Measurements from ENCODE around the gene CDCP2.

The CDCP2 gene

DNA sequence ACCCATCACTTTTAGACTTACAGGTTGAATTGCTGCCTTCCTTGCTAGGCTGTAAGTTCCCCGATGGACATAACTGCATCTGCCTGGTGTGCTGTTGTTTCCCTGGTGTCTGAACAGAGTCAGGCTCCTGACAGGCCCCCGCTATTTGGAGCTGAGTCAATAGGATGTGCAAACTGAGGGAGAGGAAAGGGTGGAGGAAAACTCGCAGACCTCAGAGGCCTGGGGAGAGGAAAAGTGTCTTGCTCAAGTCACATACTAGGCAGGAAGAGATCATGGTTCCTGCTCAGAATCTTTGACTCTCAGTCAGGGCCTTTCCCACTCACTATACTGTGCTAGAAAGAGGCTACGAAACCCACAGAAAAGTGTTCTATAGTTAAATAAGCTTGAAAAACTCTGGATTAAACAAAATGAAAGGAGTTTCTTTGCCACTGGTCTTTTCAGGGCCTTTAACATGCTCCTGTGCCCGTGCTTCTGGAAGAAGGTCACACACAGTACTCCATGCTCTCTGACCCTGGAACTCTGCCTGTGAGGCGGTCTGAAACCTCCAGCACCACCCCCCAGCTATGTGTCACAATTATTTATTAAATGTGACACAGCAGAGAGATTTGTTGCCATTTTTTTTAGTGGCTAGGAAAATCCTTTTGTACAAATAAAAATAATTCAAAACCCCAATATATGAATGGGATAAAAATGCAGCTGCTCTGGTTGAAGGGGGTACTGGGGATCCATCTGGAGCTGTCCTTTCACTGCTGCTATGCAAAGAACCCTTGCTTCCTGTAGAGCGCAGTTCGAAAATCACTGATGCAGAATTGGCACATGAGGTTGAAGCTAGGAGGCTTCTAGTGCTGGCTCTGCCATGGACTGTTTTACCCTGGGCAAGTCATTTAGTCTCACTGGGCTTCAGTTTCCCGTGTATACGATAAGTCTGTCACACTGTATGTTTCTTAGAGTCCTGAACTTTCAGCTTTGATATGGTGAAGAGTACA lies 20.1 kb upstream of the CDCP2 start:
- no peaks in the 10 kb centered on the region for H3K36me3 ChIP-seq
- no peak overlapping the region for H3K27ac ChIP-seq
- H3K4me3 ChIP-seq (ENCODE audit: low read depth in 1 of 2, low read length in 1 of 2), result no peak overlapping the region
- H3K9me3 ChIP-seq, result no peaks in the 10 kb centered on the region
- H3K4me1 ChIP-seq (ENCODE audit: control insufficient read depth in 1 of 2, insufficient read depth in 1 of 2, low read depth in 1 of 2, low read length in 1 of 2), result no peaks in the 10 kb centered on the region
- TF ChIP-seq, protein P1, sequence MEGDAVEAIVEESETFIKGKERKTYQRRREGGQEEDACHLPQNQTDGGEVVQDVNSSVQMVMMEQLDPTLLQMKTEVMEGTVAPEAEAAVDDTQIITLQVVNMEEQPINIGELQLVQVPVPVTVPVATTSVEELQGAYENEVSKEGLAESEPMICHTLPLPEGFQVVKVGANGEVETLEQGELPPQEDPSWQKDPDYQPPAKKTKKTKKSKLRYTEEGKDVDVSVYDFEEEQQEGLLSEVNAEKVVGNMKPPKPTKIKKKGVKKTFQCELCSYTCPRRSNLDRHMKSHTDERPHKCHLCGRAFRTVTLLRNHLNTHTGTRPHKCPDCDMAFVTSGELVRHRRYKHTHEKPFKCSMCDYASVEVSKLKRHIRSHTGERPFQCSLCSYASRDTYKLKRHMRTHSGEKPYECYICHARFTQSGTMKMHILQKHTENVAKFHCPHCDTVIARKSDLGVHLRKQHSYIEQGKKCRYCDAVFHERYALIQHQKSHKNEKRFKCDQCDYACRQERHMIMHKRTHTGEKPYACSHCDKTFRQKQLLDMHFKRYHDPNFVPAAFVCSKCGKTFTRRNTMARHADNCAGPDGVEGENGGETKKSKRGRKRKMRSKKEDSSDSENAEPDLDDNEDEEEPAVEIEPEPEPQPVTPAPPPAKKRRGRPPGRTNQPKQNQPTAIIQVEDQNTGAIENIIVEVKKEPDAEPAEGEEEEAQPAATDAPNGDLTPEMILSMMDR (IDR thresholded peaks at IDR 0.05), result no peak
- H3K27me3 ChIP-seq, result no peaks in the 10 kb centered on the region

DNA sequence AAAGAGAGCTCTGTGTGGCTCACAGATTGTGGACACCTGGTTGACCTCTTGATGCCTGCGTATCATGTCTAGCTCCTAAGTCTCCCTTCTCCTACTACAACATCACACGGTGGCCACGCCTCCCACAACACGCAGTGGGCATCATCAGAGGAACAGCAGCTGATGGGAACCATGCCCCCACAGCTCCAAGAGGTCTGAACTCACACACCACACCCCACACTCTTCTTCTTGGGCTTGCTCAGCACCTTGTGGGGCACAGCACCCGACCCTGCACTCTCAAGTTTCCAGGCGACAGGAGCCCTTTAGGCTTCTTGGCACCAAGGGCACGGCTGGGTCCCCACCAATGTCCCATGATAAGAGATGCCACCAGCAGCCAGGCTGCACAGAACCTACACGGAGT lies 18.8 kb upstream of the CDCP2 start:
- Histone ChIP-seq H3K4me1 (ENCODE audit: control insufficient read depth in 1 of 2, insufficient read depth in 1 of 2, low read depth in 1 of 2, low read length in 1 of 2) (no peaks in the 10 kb centered on the region), H3K27me3 (no peaks in the 10 kb centered on the region), H3K9me3 (no peaks in the 10 kb centered on the region), H3K36me3 (no peaks in the 10 kb centered on the region), H3K4me3 (ENCODE audit: low read depth in 1 of 2, low read length in 1 of 2) (no peak overlapping the region), H3K27ac (no peak overlapping the region)
- TF ChIP-seq, protein P1 (IDR thresholded peaks at IDR 0.05), result no peak

DNA sequence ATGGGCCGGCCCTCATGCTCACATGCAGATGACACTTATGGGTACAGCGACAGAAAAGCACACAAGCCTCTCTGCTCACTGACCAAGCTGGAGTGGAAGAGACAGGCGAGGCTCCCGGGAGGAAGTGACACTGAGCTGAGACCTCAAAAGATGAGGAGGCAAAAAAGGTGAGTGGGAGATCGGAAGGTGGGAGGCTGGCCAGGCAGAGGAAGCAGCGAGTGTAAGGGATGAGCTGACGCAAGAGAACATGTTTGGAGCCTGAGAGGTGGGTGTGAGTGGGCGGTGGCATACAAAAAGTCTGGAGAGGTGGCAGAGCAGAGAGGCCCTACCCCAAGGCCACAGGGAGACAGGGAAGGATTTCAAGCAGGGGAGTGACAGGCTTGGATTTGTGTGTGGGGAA lies 18.2 kb upstream of the CDCP2 start:
- Histone ChIP-seq H3K4me3 (ENCODE audit: low read depth in 1 of 2, low read length in 1 of 2) (no peak overlapping the region), H3K4me1 (ENCODE audit: control insufficient read depth in 1 of 2, insufficient read depth in 1 of 2, low read depth in 1 of 2, low read length in 1 of 2) (no peaks in the 10 kb centered on the region), H3K27ac (no peak overlapping the region), H3K27me3 (no peaks in the 10 kb centered on the region), H3K36me3 (no peaks in the 10 kb centered on the region), H3K9me3 (no peaks in the 10 kb centered on the region)
- TF ChIP-seq, protein P1 (IDR thresholded peaks at IDR 0.05), result no peak

DNA sequence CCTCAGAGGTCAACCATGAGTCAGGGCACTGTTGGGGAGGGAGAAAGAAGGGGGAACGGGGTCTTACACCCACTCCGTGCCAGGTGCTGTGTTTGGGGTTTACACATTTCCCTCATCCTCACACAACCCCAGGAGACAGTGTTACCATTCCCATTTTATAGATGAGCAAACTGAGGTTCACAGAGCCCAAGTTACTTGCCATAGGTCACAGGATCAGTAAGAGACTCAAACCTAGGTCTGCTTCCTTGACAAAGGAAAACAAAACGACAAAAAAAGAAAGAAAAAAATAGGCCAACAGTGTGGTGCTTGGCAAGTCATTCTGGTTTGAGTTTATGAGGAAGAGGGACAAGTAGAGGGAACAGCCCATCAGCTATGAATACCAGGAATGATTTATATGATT lies 16.3 kb upstream of the CDCP2 start:
- H3K4me3 ChIP-seq (ENCODE audit: low read depth in 1 of 2, low read length in 1 of 2), result no peak overlapping the region
- no peak overlapping the region for H3K27ac ChIP-seq
- TF ChIP-seq, protein P1 (IDR thresholded peaks at IDR 0.05), result no peak

GRCh38 chr1:54168206-54168965 lies 15.6 kb upstream of the CDCP2 start:
- Histone ChIP-seq H3K9me3 (no peaks in the 10 kb centered on the region), H3K36me3 (no peaks in the 10 kb centered on the region), H3K4me3 (ENCODE audit: low read depth in 1 of 2, low read length in 1 of 2) (no peak overlapping the region), H3K4me1 (ENCODE audit: control insufficient read depth in 1 of 2, insufficient read depth in 1 of 2, low read depth in 1 of 2, low read length in 1 of 2) (no peaks in the 10 kb centered on the region), H3K27ac (no peak overlapping the region), H3K27me3 (no peaks in the 10 kb centered on the region)
- TF ChIP-seq, protein P1 (IDR thresholded peaks at IDR 0.05), result no peak

More for the DNA sequence above, 16.3 kb upstream of the CDCP2 start:
- no peaks in the 10 kb centered on the region for H3K4me1 ChIP-seq (ENCODE audit: control insufficient read depth in 1 of 2, insufficient read depth in 1 of 2, low read depth in 1 of 2, low read length in 1 of 2)
- no peaks in the 10 kb centered on the region for H3K9me3 ChIP-seq
- H3K36me3 ChIP-seq, result no peaks in the 10 kb centered on the region
- H3K27me3 ChIP-seq, result no peaks in the 10 kb centered on the region
